Uterus (tissue), 4 donors: ENCODE results near the gene ZNRD2. TPM values are rescaled to one million over a fixed set of nuclear protein-coding genes. Genes with fewer than 3 reads are reported as not detected.

ENCODE experiments used
- DNase-seq, 2 donors: peaks; one replicate each; pipeline ENCODE4 v3.0.0-alpha.2; 2019 to 2020
- H3K27ac ChIP-seq, 2 donors: fragments of 200-600 bp; sonication (generic); 1 replicate in 1 of 2; 2 replicates in 1 of 2; pipeline ENCODE4 v1.5.1; 2016 to 2018
- H3K27me3 ChIP-seq, 2 donors: fragments of 200-600 bp; sonication (generic); one replicate each; pipeline ENCODE4 v1.5.1; 2018 to 2019; ENCODE audit warnings: control low read depth in 1 of 2
- H3K36me3 ChIP-seq, 2 donors: fragments of 200-600 bp; sonication (generic); one replicate each; pipeline ENCODE4 v1.5.1; 2019; ENCODE audit warnings: control low read depth in 1 of 2
- H3K4me1 ChIP-seq, 2 donors: fragments of 200-600 bp; sonication (generic); one replicate each; pipeline ENCODE4 v1.5.1; 2018 to 2019; ENCODE audit warnings: control low read depth in 1 of 2
- H3K4me3 ChIP-seq, 2 donors: fragments of 200-600 bp; sonication (generic); 1 replicate in 1 of 2; 2 replicates in 1 of 2; pipeline ENCODE4 v1.5.1; 2018 to 2019; ENCODE audit warnings: mild to moderate bottlenecking in 1 of 2
- H3K9me3 ChIP-seq, 2 donors: fragments of 200-600 bp; sonication (generic); one replicate each; pipeline ENCODE4 v1.5.1; 2019; ENCODE audit warnings: control low read depth in 1 of 2
- CTCF ChIP-seq, 4 experiments: fragments of 200-600 bp in 2 of 4; fragments of 450-650 bp in 2 of 4; sonication (generic) in 2 of 4; IDR thresholded peaks; one replicate each; pipeline ENCODE4 v1.5.1; 2016 to 2019; ENCODE audit warnings: antibody characterized with exemption in 4 of 4, mild to moderate bottlenecking in 2 of 4, moderate library complexity in 1 of 4
- POLR2A ChIP-seq, 2 donors: fragments of 450-650 bp; IDR thresholded peaks; one replicate each; pipeline ENCODE4 v1.6.1; 2016; ENCODE audit warnings: antibody characterized with exemption in 2 of 2, mild to moderate bottlenecking in 1 of 2, moderate library complexity in 1 of 2
- intact Hi-C: fragments of 100-400 bp; cut with DNase I; formaldehyde crosslinking; loops from one replicate; pipeline ENCODE4 v1.15.1; 2023; ENCODE audit warnings: low total_unique reads
- total RNA-seq, 4 donors: library from RNA; depleted of rRNA in 3 of 4; stranded (reverse); fragments of >200 nt in 3 of 4; gene quantifications; one replicate each; pipeline versions ENCODE4 v1.1.0 to v1.2.4, GENCODE V29; 2014 to 2023
- donor health status: DM: yes; HTN: yes; CAD: no.

ZNRD2 gene
- total RNA-seq, 4 donors from 2014 or later, result 12.3 to 42.6 (median 31.6) TPM

GRCh38 chr11:65524741-65525545 is 45.3 kb upstream of the ZNRD2 start, which contains the start of gene SCYL1:
SCYL1 (plus strand) TSS chr11:65525083; CDS start chr11:65525154, 71 bp downstream.
- Histone ChIP-seq H3K36me3 (no peaks in the 10 kb centered on the region), H3K27me3 (no peaks in the 10 kb centered on the region), H3K9me3 (no peaks in the 10 kb centered on the region), H3K4me3 (peak within 1 kb of the TSS; percentile 75 to 81), H3K4me1 (peaks cover 3 to 10% of the 10 kb centered on the region in 2 donors), H3K27ac (peak within 1 kb of the TSS; percentile 85 to 89)
- intact Hi-C loops, result no loop called here
- DNase-seq, result peak; percentile 85 to 86
- TF ChIP-seq CTCF (IDR thresholded peaks at IDR 0.05) (peak in 1 of 4 experiments; percentile 8), POLR2A (IDR thresholded peaks at IDR 0.05) (peak; percentile 9 to 74)

GRCh38 chr11:65525546-65526480 is 44.5 kb upstream of the ZNRD2 start:
- TF ChIP-seq CTCF (IDR thresholded peaks at IDR 0.05), result no peak
- TF ChIP-seq POLR2A (IDR thresholded peaks at IDR 0.05), result no peak
- H3K4me3 ChIP-seq, result peak overlapping the region; percentile 75 to 81
- no peak for DNase-seq
- intact Hi-C loops, result no loop called here
- no peaks in the 10 kb centered on the region for H3K36me3 ChIP-seq
- H3K27me3 ChIP-seq, result no peaks in the 10 kb centered on the region
- no peaks in the 10 kb centered on the region for H3K9me3 ChIP-seq
- peak overlapping the region; percentile 85 to 89 for H3K27ac ChIP-seq
- H3K4me1 ChIP-seq, result peaks cover 3 to 10% of the 10 kb centered on the region in 2 donors

GRCh38 chr11:65526744-65527143 is 43.5 kb upstream of the ZNRD2 start:
- no peaks in the 10 kb centered on the region for H3K36me3 ChIP-seq

GRCh38 chr11:65528819-65529350 is 41.4 kb upstream of the ZNRD2 start:
- Histone ChIP-seq H3K36me3 (no peaks in the 10 kb centered on the region), H3K9me3 (no peaks in the 10 kb centered on the region), H3K27ac (no peak overlapping the region), H3K4me3 (no peak overlapping the region), H3K4me1 (peaks cover 3 to 10% of the 10 kb centered on the region in 2 donors), H3K27me3 (no peaks in the 10 kb centered on the region)
- intact Hi-C loops, result no loop called here
- no peak for DNase-seq
- no peak for TF ChIP-seq CTCF (IDR thresholded peaks at IDR 0.05)
- TF ChIP-seq POLR2A (IDR thresholded peaks at IDR 0.05), result no peak

More at GRCh38 chr11:65526744-65527143, 43.5 kb upstream of the ZNRD2 start:
- no peaks in the 10 kb centered on the region for H3K9me3 ChIP-seq
- H3K4me1 ChIP-seq, result peaks cover 3 to 10% of the 10 kb centered on the region in 2 donors
- no peak for DNase-seq
- no peak overlapping the region for H3K27ac ChIP-seq
- intact Hi-C loops, result no loop called here
- no peak for TF ChIP-seq CTCF (IDR thresholded peaks at IDR 0.05)
- TF ChIP-seq POLR2A (IDR thresholded peaks at IDR 0.05), result no peak
- no peaks in the 10 kb centered on the region for H3K27me3 ChIP-seq
- H3K4me3 ChIP-seq, result no peak overlapping the region
